Measurements from ENCODE around the gene EVA1A.

Gene EVA1A

DNA sequence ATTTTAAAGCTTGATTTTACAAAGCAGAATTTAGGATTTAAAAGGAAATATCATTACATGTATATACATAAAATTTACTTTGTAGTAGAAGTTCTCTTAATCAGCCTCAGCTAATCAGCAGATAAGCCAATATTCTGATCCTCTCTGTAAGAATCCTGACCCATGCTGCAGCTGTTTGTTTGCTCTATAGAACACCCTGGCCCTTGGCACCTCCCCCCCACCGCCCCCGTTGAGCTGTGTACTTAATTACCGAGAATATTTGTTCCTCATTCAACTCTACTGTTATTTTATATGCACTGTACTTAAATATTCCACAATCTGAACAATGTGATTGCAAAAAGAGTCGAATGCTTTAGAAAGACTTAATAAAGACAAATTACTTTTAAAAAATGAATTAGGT, 98.0 kb downstream of the EVA1A start:
- WGBS (ENCODE audit: insufficient coverage, insufficient read length): no CpG with 5 or more reads among the region's 4 CpGs
- Histone ChIP-seq H3K4me3 (ENCODE audit: low read length) (no peak overlapping the region), H3K36me3 (ENCODE audit: control insufficient read depth, insufficient read depth, low read length) (no peaks in the 10 kb centered on the region), H3K9me3 (ENCODE audit: control insufficient read depth, insufficient read depth, low read length) (no peaks in the 10 kb centered on the region), H3K27ac (ENCODE audit: low read length) (no peak overlapping the region), H3K4me1 (ENCODE audit: control insufficient read depth, insufficient read depth, low read length) (peaks cover 2% of the 10 kb centered on the region; the same call in 1 of the 2 replicates), H3K27me3 (ENCODE audit: control insufficient read depth, insufficient read depth, low read length) (no peaks in the 10 kb centered on the region)
- DNase-seq (ENCODE audit: low read depth, low spot score): no peak

GRCh38 chr2:75462206-75462605, 98.5 kb downstream of the EVA1A start:
- no peak overlapping the region for H3K27ac ChIP-seq (ENCODE audit: low read length)
- WGBS (ENCODE audit: insufficient coverage, insufficient read length): no CpG with 5 or more reads among the region's 1 CpG
- DNase-seq (ENCODE audit: low read depth, low spot score): no peak

GRCh38 chr2:75460630-75461029, 100.1 kb downstream of the EVA1A start:
- Histone ChIP-seq H3K36me3 (ENCODE audit: control insufficient read depth, insufficient read depth, low read length) (no peaks in the 10 kb centered on the region), H3K27ac (ENCODE audit: low read length) (no peak overlapping the region), H3K4me3 (ENCODE audit: low read length) (no peak overlapping the region), H3K9me3 (ENCODE audit: control insufficient read depth, insufficient read depth, low read length) (no peaks in the 10 kb centered on the region), H3K4me1 (ENCODE audit: control insufficient read depth, insufficient read depth, low read length) (peaks cover 2% of the 10 kb centered on the region; the same call in 1 of the 2 replicates), H3K27me3 (ENCODE audit: control insufficient read depth, insufficient read depth, low read length) (no peaks in the 10 kb centered on the region)
- no CpG with 5 or more reads among the region's 2 CpGs for WGBS (ENCODE audit: insufficient coverage, insufficient read length)
- no peak for DNase-seq (ENCODE audit: low read depth, low spot score)

More at GRCh38 chr2:75462206-75462605, 98.5 kb downstream of the EVA1A start:
- Histone ChIP-seq H3K4me3 (ENCODE audit: low read length) (no peak overlapping the region), H3K9me3 (ENCODE audit: control insufficient read depth, insufficient read depth, low read length) (no peaks in the 10 kb centered on the region), H3K27me3 (ENCODE audit: control insufficient read depth, insufficient read depth, low read length) (no peaks in the 10 kb centered on the region), H3K4me1 (ENCODE audit: control insufficient read depth, insufficient read depth, low read length) (peaks cover 2% of the 10 kb centered on the region; the same call in 1 of the 2 replicates), H3K36me3 (ENCODE audit: control insufficient read depth, insufficient read depth, low read length) (no peaks in the 10 kb centered on the region)

GRCh38 chr2:75459565-75460310, 101.0 kb downstream of the EVA1A start:
- Histone ChIP-seq H3K4me1 (ENCODE audit: control insufficient read depth, insufficient read depth, low read length) (peaks cover 2% of the 10 kb centered on the region; the same call in 1 of the 2 replicates), H3K36me3 (ENCODE audit: control insufficient read depth, insufficient read depth, low read length) (no peaks in the 10 kb centered on the region), H3K9me3 (ENCODE audit: control insufficient read depth, insufficient read depth, low read length) (no peaks in the 10 kb centered on the region), H3K4me3 (ENCODE audit: low read length) (no peak overlapping the region), H3K27me3 (ENCODE audit: control insufficient read depth, insufficient read depth, low read length) (no peaks in the 10 kb centered on the region), H3K27ac (ENCODE audit: low read length) (no peak overlapping the region)
- WGBS (ENCODE audit: insufficient coverage, insufficient read length): no CpG with 5 or more reads among the region's 14 CpGs
- no peak for DNase-seq (ENCODE audit: low read depth, low spot score)

GRCh38 chr2:75458201-75458600, 102.5 kb downstream of the EVA1A start:
- Histone ChIP-seq H3K4me3 (ENCODE audit: low read length) (no peak overlapping the region), H3K4me1 (ENCODE audit: control insufficient read depth, insufficient read depth, low read length) (peaks cover 5% of the 10 kb centered on the region; the same call in 1 of the 2 replicates), H3K36me3 (ENCODE audit: control insufficient read depth, insufficient read depth, low read length) (no peaks in the 10 kb centered on the region), H3K27ac (ENCODE audit: low read length) (no peak overlapping the region), H3K27me3 (ENCODE audit: control insufficient read depth, insufficient read depth, low read length) (no peaks in the 10 kb centered on the region), H3K9me3 (ENCODE audit: control insufficient read depth, insufficient read depth, low read length) (no peaks in the 10 kb centered on the region)
- WGBS (ENCODE audit: insufficient coverage, insufficient read length): no CpG with 5 or more reads among the region's 1 CpG
- DNase-seq (ENCODE audit: low read depth, low spot score): no peak

DNA sequence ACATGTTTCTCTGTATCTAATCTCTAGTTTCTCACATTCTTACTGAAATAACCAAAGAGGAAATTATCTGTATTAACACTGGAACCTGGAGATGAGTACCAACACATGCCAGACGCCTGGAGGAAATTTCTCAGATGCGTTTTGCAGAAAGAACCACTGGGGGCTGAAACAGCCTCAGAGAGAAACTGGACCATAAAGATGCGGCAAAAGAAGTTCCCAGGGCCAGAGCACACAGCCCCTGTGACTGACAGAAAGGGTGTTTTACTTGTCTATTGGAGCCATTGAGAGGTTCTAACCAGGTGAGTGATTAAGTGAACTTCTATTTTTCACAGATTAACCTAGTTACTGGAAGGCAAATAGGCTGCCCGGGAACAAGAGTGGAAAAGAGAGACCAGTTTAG, 103.9 kb downstream of the EVA1A start:
- Histone ChIP-seq H3K27me3 (ENCODE audit: control insufficient read depth, insufficient read depth, low read length) (no peaks in the 10 kb centered on the region), H3K36me3 (ENCODE audit: control insufficient read depth, insufficient read depth, low read length) (no peaks in the 10 kb centered on the region), H3K4me1 (ENCODE audit: control insufficient read depth, insufficient read depth, low read length) (peaks cover 3% of the 10 kb centered on the region; the same call in 1 of the 2 replicates), H3K27ac (ENCODE audit: low read length) (no peak overlapping the region), H3K9me3 (ENCODE audit: control insufficient read depth, insufficient read depth, low read length) (no peaks in the 10 kb centered on the region), H3K4me3 (ENCODE audit: low read length) (no peak overlapping the region)
- no peak for DNase-seq (ENCODE audit: low read depth, low spot score)
- WGBS (ENCODE audit: insufficient coverage, insufficient read length): no CpG with 5 or more reads among the region's 4 CpGs

DNA sequence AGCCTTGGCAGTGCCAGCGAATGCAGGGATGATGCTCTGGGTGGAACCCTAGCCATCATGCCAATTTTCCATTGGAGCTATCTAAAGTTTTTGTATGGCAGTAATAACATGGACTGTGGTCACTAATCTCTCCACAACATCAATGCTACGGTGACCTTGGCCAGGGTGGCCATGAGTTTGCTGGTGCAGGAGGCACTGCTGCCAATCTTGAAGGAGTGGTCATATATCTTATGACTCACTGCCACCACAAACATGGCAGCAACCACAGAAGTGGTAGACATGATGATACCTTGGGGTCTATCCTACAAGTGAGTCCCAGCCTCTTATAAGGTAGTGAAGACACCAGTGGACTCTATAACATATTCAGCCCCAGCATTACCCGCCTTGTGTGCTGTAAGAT, 104.6 kb downstream of the EVA1A start:
- DNase-seq (ENCODE audit: low read depth, low spot score): no peak
- Histone ChIP-seq H3K27me3 (ENCODE audit: control insufficient read depth, insufficient read depth, low read length) (no peaks in the 10 kb centered on the region), H3K9me3 (ENCODE audit: control insufficient read depth, insufficient read depth, low read length) (no peaks in the 10 kb centered on the region), H3K36me3 (ENCODE audit: control insufficient read depth, insufficient read depth, low read length) (no peaks in the 10 kb centered on the region), H3K27ac (ENCODE audit: low read length) (no peak overlapping the region), H3K4me1 (ENCODE audit: control insufficient read depth, insufficient read depth, low read length) (peaks cover 3% of the 10 kb centered on the region; the same call in 1 of the 2 replicates), H3K4me3 (ENCODE audit: low read length) (no peak overlapping the region)
- no CpG with 5 or more reads among the region's 3 CpGs for WGBS (ENCODE audit: insufficient coverage, insufficient read length)

- Histone ChIP-seq H3K27me3 (ENCODE audit: control insufficient read depth, insufficient read depth, low read length) (no peaks in the 10 kb centered on the region), H3K27ac (ENCODE audit: low read length) (no peak overlapping the region), H3K4me1 (ENCODE audit: control insufficient read depth, insufficient read depth, low read length) (peaks cover 3% of the 10 kb centered on the region; the same call in 1 of the 2 replicates), H3K36me3 (ENCODE audit: control insufficient read depth, insufficient read depth, low read length) (no peaks in the 10 kb centered on the region), H3K9me3 (ENCODE audit: control insufficient read depth, insufficient read depth, low read length) (no peaks in the 10 kb centered on the region), H3K4me3 (ENCODE audit: low read length) (no peak overlapping the region)
- no peak for DNase-seq (ENCODE audit: low read depth, low spot score)
- no CpG with 5 or more reads among the region's 2 CpGs for WGBS (ENCODE audit: insufficient coverage, insufficient read length)
Observed at GRCh38 chr2:75454241-75454620, 106.5 kb downstream of the EVA1A start.

GRCh38 chr2:75453384-75454240, 107.1 kb downstream of the EVA1A start:
- Histone ChIP-seq H3K27me3 (ENCODE audit: control insufficient read depth, insufficient read depth, low read length) (no peaks in the 10 kb centered on the region), H3K9me3 (ENCODE audit: control insufficient read depth, insufficient read depth, low read length) (no peaks in the 10 kb centered on the region), H3K36me3 (ENCODE audit: control insufficient read depth, insufficient read depth, low read length) (no peaks in the 10 kb centered on the region), H3K4me1 (ENCODE audit: control insufficient read depth, insufficient read depth, low read length) (peaks cover 3% of the 10 kb centered on the region; the same call in 1 of the 2 replicates), H3K27ac (ENCODE audit: low read length) (no peak overlapping the region), H3K4me3 (ENCODE audit: low read length) (no peak overlapping the region)
- WGBS (ENCODE audit: insufficient coverage, insufficient read length): no CpG with 5 or more reads among the region's 5 CpGs
- DNase-seq (ENCODE audit: low read depth, low spot score): no peak

DNA sequence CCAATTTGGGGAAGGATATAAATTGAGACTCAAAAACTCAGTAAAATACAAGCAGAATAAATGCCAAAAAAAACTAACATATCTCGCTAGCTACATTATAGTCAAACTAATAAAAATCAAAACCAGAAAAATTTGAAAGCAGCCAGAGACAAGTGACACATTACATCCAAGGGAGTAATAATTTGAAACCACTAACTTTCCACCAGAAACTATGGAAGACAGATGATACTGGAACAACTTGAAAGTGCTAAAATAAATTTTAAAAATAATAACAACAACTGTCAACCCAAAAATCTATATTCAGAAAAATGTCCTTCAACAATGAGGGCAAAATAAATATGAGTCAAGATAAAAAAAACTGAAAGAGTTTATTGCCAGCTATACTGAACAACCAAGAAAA, 110.7 kb downstream of the EVA1A start:
- H3K4me3 ChIP-seq (ENCODE audit: low read length): no peak overlapping the region
- WGBS (ENCODE audit: insufficient coverage, insufficient read length): no CpG with 5 or more reads among the region's 1 CpG
- no peaks in the 10 kb centered on the region for H3K27me3 ChIP-seq (ENCODE audit: control insufficient read depth, insufficient read depth, low read length)
- no peak for DNase-seq (ENCODE audit: low read depth, low spot score)
- no peaks in the 10 kb centered on the region for H3K9me3 ChIP-seq (ENCODE audit: control insufficient read depth, insufficient read depth, low read length)
- no peak overlapping the region for H3K27ac ChIP-seq (ENCODE audit: low read length)
- peaks cover 3% of the 10 kb centered on the region; the same call in 1 of the 2 replicates for H3K4me1 ChIP-seq (ENCODE audit: control insufficient read depth, insufficient read depth, low read length)
- no peaks in the 10 kb centered on the region for H3K36me3 ChIP-seq (ENCODE audit: control insufficient read depth, insufficient read depth, low read length)

All from iPS DF 6.9 (cell line).